IPS-NIHi11 (cell line): Measurements from ENCODE around the gene DPF3.

Experiments
- DNase-seq: peaks from one replicate; pipeline ENCODE4 v3.0.0; 2012; ENCODE audit warnings: mixed read lengths, low spot score

Gene DPF3

GRCh38 chr14:72904840-72905561 is 11.1 kb upstream of the DPF3 start:
- peak; percentile 60 for DNase-seq

- DNase-seq, result no peak
Observed at GRCh38 chr14:72904218-72904617, 10.3 kb upstream of the DPF3 start.

GRCh38 chr14:72903716-72904115 is 9.8 kb upstream of the DPF3 start:
- DNase-seq, result no peak

- DNase-seq, result no peak
Observed at GRCh38 chr14:72902801-72903530, 9.1 kb upstream of the DPF3 start.

- DNase-seq, result no peak
Observed at GRCh38 chr14:72901361-72901760, 7.5 kb upstream of the DPF3 start.

GRCh38 chr14:72898448-72898847 is 4.5 kb upstream of the DPF3 start:
- no peak for DNase-seq

GRCh38 chr14:72894623-72895378 is 900 bp upstream of the DPF3 start:
- peak; percentile 47 for DNase-seq

GRCh38 chr14:72894323-72894622 is 372 bp upstream of the DPF3 start:
- DNase-seq, result no peak

- DNase-seq, result peak; percentile 52
Observed at GRCh38 chr14:72892879-72893635, 844 bp downstream of the DPF3 start.

GRCh38 chr14:72892103-72892878 is 1.6 kb downstream of the DPF3 start:
- peak; percentile 17 for DNase-seq

GRCh38 chr14:72891666-72892102 is 2.2 kb downstream of the DPF3 start:
- no peak for DNase-seq

GRCh38 chr14:72889366-72889765 is 4.5 kb downstream of the DPF3 start:
- no peak for DNase-seq

GRCh38 chr14:72888636-72889201 is 5.2 kb downstream of the DPF3 start:
- DNase-seq, result no peak

GRCh38 chr14:72888192-72888591 is 5.7 kb downstream of the DPF3 start:
- DNase-seq, result no peak

GRCh38 chr14:72887514-72887913 is 6.4 kb downstream of the DPF3 start:
- no peak for DNase-seq

- DNase-seq, result no peak
Observed at GRCh38 chr14:72884386-72884785, 9.5 kb downstream of the DPF3 start.

GRCh38 chr14:72883961-72884360 is 9.9 kb downstream of the DPF3 start:
- no peak for DNase-seq

GRCh38 chr14:72883109-72883508 is 10.8 kb downstream of the DPF3 start:
- DNase-seq, result no peak

GRCh38 chr14:72882463-72882862 is 11.4 kb downstream of the DPF3 start:
- DNase-seq, result no peak

GRCh38 chr14:72882047-72882446 is 11.9 kb downstream of the DPF3 start:
- DNase-seq, result no peak

GRCh38 chr14:72881543-72881942 is 12.4 kb downstream of the DPF3 start:
- DNase-seq, result no peak
